NK-92 treated with Interleukin-12 subunit alpha and Interleukin-12 subunit beta, amount 100 ng/mL, for 24 hours (cell line): Measurements from ENCODE around the gene HIP1R.
"Not testable (repeated sequence)": the region's sequence is repeated elsewhere in the genome, so short reads cannot be mapped to it uniquely, and the experiment has no call there.

Source experiments
- DNase-seq: peaks from one replicate; lab custom pipeline; 2025; lab: John Stamatoyannopoulos, UW

HIP1R gene

DNA sequence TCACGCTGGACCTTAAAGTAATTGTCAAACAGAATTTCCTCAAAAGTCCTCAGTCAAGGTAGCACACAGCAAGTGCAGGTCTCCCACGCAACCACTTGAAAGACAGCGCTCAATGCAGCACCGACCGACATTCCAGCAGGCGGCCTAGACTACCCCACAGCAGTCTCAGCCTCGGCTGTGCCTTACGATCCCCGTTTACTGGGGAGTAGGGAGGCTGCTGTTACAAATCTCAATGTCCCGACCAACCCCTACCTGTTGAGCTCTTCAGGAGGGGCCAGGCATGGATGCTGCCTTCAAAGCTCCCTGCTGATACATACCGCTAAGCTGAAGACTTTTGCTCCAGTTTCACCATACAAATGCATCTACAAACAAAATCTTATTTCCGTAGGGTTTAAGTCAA lies 38.8 kb downstream of the HIP1R start:
- no peak for DNase-seq

DNA sequence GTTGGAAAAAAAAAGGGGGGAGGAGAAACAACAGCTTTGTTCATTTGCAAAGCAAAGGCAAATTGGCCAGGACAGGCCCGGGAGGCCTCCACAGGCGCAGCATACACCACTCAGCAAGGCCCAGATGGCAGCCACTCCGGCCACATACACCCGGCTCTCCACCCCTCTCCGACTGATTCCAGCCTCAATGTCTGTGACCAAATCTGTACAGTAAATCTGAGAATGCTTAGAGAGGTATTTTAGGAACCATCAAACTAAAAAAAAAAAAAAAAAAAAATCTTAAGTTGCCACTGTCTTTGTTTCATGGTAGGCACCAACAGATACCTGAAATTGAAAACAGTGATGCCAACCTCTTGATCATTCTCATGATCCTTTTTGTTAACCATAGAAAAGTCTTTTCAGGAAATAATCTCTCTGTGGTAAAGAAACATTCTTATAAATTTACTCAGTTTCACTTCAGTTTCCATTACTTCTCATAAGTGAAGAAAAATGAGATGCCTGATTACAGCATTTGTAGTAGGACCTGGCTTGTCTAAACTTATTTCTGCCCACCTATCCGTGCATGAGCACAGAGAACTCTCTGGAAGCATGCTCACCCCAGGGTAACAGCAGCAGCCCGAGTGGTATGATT lies 40.4 kb downstream of the HIP1R start:
- DNase-seq = no peak

DNA sequence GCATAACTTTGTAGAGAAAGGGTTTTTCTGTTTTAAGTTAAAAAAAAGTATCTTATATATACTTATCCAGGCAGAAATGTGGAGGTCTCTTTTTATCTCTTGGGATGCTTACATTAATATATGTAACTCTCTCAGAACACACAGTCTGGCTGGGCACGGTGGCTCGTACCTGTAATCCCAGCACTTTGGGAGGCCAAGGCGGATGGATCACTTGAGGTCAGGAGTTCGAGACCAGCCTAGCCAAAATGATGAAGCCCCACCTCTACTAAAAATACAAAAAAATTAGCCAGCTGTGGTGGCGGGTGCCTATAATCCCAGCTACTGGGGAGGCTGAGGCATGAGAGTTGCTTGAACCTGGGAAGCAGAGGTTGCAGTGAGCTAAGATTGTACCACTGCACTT lies 41.0 kb downstream of the HIP1R start:
- DNase-seq = not testable (repeated sequence)

DNA sequence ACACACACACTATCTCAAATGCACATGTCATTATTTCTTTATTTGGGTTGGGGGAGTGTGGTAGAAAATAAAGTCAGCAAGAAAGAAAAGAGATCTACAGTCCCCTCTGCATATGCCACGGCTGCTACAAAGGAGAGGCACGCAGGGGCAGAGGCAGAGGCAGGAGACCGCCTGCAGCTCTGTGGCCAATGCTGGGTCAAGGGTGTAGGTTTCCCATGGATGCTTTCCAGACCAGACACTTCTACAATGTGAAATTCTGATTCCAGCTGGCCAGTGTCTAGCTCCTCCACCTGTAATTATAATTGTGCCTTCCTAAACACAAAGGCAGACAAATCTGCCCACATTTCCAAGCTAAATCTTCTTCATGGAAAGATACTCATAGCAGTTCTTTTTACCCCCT lies 41.5 kb downstream of the HIP1R start:
- DNase-seq = no peak

DNA sequence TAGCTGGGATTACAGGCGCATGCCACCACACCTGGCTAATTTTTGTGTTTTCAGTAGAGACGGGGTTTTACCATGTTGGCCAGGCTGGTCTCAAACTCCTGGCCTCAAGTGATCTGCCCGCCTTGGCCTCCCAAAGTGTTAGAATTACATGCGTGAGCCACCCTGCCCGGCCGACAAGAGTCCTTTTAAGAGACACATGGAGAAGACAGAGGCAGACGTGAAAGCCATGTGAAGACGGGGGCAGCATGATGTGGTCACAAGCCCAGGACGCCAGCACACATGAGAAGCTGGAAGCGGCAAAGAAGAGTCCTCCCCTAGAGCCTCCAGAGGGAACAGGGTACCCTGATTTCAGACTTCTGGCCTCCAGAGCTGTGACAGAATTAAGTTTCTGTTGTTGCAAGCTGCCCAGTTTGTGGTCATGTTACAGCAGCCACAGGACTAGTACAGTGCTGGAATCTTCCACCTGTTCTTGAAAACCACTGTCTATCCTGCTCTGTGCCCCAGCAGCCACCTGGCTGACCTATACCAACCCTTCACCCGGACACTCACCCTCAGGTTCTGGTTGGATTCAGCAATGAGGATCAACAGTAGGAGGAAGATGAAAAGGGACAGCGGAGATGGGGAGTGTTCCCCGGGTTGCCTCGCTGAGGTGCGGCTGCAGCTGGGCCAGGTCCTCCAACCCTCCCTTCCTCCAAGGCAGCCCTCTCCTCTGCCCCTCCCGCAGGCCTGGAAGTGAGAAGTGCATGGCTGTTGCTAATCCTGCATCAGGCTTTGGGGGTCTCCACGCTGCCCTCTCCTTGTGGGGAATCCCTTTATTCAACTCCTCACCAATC lies 43.7 kb downstream of the HIP1R start:
- DNase-seq = no peak

DNA sequence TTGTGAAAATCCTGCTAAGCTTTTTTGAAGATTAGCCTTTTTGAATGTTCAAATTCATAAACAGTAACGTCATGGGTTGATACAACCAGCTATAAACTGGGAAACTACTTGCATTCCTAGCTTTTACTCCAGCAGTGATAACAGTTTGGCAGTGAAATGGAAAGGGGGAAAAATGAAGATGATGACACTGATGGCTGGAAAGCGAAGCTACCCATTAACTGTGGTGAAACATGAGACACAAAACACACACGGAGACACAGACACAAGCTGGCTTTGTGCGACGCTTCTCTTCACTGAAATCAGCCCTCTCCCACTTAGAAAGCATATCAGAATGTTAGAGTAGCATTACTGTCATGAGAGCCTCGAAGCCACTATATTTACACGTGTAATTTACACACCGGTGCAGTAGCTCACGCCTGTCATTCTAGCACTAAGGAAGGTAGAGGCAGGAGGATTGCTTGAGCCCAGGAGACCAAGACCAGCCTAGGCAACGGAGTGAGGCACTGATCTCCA lies 45.0 kb downstream of the HIP1R start:
- DNase-seq = no peak

DNA sequence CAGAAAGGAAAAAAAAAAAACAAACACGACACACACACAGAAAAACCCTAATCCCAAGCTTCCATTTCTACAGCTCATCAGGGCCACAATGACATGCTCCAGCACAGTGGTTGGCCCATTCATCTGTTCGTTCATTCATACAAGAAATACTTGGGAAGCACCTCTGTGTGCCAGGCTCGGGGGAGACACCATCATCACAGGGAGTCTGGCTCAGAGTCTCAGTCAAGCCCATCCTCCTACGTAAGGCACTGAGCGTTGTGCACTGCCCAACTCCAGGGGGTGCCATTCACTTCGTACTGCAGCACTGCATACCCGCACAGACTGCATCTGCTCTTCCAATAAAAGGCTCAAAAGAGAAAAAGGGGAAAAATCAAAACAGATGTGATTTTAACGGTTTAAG lies 45.4 kb downstream of the HIP1R start:
- no peak for DNase-seq

DNA sequence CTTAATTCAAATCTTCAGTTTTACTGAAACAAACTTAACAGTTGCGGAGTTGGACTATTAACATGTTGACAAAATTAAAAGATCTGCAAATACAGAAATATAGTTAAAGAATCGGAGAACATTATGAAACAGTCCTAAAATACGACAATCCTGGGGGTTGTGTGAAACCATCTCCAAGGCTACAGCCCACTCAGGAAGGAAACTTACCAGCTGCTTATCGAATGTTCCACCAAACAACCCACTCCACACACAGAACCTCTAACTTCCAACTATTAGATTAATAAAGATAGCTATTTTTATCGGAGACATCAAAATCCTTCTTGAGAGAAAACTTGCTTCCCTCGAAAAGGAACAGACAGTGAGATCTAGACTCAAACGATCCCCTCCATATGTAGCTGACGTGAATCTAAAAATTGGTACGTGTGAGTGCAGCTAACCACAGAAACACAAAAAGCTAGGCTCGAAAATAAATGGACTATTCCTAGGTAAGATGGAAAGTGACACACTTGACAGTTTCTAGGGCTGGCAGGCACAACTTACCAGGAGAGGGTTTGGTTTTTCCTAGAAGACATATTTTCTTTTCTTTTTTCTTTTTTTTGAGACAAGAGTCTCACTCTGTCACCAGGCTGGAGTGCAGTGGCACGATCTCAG lies 47.8 kb downstream of the HIP1R start:
- DNase-seq = no peak

DNA sequence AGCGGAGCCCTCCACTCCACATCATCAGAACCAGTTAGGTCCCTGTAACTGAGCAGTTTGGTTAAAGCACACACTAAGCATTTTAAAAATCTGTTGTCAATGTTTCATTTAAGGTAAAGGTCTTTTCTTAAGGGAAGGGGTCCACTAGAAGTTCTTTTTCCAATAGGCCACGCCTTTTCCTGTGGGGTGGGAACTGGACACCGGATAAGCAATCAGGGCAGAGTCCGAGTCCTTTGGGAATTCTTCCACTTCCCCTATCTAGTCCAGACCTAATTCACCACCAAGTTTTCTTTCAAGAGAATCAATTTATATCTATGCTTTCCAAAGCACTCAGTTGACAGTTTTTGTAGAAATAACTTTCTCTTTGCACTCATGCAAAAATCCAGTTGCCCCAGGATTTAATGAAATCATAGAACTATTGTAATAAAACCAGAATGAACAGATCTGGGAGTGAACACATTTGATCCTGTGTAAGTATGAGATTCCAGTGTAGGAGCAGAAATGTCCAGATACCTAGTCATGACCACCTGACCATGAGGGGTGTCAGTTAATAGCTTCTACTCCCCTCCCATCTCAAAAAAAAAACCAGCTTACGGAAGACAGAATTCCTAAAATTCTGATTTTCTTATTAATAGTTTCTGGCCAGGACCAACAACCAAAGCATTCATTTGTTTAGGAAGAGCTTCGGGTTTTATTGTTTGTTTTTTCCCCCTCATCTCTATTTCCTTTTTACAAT lies 49.0 kb downstream of the HIP1R start:
- DNase-seq = no peak

DNA sequence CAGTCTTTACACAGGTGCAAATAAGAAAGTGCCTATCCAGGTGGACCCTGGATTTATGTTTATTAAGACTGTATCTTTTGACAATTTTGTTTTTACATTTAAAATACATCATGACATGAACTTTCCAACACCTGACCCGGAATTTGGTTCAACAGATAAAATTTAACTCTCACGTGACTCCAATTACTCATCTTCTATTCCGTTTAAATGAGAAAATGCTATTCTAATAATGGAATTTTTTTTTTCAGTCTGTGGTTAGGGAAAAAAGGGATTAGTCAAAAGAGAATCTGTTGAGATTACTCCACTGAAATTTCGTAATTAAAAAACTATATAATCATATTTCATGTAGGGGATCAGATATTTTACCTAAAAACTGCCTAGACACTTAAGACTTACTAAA lies 49.6 kb downstream of the HIP1R start:
- no peak for DNase-seq

DNA sequence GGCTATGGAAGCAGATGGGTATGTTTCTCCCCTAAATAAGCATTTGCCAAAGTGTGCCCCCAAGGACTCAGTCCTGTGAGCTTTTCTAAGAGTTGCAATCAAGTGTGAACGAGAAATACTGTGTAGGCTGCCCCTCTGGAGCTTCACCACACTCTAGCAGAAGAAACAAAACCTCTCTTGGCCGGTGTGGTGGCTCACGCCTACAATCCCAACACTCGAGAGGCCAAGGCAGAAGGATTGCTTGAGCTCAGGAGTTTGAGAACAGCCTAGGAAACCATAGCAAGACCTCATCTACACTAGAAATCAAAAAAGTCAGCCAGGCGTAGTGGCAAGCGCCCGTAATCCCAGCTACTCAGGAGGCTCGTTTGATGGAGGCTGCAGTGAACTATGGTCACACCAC lies 50.9 kb downstream of the HIP1R start:
- DNase-seq = no peak

DNA sequence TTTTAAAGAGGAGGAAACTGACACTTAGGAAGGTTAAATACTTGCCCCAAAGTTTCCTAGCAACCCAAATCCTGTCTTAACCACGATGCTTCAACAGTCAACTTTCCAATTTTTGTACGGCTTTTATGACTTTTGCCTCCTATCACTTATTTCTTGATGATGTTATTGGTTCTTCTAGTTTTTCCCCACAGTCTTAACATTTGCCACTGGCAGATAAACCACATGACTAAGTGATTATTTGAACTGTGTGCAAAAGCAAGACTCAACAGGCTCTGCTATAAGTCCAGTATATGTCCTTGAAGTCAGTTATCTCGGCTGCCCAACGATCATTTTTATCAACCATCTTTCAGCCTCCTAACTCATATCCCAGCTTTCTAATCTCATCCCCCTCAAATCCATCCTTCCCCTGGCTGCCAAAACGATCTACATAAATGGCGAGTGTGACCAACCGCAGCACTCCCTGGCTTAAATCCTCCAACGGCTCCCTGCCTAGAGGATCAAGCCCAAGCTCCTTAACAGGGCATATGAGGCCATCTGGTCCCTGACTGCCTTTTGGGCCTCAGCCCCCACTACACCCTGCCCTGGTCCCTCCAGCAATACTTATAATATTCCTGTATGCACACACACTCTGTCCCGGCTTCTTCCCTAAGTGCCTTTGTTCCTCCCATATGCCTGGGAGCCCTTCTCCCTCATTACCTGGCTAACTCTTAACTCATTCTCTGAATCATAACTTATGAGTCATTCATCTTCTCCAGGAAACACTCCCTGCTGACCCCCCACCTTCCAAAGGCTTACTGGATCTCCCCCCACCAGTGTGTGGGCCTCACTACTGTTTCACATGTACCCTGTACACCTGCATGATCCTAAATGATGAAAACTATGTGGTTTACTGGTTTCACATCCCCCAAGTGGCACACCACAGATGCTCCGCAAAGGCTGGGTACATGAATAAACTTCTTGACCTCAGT lies 51.9 kb downstream of the HIP1R start:
- DNase-seq = no peak

DNA sequence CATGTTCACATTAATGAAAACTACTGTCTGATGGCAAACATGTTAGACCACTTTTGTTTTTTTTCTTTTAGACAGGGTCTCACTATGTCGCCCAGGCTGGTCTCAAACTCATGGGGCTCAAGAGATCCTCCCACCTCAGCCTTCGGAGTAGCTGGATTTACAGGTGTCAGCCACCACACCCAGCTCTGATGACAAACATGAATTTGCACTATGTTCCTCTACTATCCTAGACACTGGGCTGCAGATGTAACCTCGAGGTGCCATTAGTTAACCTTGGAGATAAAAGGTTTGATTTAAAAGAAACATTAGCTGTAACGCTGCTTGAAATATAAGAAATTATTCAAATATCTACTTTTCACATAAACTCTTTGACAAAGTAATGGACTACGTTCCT lies 52.6 kb downstream of the HIP1R start:
- no peak for DNase-seq

DNA sequence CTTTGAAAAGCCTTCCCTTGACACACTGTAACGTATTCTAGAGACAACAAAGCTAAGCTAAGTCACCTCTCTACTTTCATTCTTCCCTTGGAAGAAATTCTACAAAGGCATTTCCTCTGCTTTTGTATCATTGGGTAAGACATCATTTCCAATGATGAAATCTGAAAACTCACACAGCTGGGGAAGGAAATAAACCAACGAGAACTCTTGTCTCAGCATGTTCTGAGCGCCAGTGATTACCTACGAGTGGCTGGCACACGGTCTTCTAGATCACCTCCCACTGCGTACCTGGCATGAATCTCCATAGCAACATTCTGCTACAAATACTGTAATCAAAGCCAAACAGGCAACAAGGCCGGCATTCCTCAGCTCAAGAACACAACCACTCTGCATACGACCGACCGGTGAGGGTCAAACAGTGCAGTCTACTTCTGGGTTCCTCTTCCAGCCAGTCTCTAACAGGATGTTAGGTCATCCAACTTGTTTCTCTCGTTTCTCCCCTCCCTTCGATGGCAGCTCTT lies 53.0 kb downstream of the HIP1R start:
- no peak for DNase-seq

DNA sequence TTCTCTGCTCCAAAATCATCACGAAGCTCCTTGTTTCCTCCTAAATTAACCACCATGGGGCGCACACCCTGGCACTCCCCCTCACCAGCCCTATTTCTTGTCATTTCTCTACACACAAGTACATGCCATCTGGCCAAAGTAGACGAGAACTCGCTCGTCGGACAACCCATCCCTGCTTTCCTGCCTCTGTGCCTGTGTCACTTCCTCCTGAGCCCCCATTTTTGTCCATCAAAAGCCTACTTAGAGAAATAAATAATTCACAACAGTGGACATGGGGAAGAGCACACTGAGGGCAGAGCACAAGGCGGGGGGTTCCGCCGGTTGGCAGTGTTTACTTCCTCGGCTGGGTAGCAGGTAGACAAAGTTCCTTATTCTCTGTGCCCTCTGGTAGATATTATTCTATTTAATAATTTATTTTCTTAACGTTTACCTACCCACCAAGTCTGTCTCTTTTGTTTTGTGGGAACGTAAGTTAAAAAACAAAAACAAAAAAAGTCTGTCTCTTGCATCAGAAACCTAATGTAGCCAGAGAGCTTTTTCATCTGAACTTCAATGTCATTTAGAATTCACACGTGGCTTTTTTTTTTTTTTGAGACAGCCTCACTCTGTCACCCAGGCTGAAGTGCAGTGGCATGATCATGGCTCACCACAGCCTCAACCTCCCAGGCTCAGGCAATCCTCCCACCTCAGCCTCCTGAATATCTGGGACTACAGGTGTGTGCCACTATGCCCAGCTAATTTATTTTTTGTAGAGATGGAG lies 54.7 kb downstream of the HIP1R start:
- DNase-seq = no peak

DNA sequence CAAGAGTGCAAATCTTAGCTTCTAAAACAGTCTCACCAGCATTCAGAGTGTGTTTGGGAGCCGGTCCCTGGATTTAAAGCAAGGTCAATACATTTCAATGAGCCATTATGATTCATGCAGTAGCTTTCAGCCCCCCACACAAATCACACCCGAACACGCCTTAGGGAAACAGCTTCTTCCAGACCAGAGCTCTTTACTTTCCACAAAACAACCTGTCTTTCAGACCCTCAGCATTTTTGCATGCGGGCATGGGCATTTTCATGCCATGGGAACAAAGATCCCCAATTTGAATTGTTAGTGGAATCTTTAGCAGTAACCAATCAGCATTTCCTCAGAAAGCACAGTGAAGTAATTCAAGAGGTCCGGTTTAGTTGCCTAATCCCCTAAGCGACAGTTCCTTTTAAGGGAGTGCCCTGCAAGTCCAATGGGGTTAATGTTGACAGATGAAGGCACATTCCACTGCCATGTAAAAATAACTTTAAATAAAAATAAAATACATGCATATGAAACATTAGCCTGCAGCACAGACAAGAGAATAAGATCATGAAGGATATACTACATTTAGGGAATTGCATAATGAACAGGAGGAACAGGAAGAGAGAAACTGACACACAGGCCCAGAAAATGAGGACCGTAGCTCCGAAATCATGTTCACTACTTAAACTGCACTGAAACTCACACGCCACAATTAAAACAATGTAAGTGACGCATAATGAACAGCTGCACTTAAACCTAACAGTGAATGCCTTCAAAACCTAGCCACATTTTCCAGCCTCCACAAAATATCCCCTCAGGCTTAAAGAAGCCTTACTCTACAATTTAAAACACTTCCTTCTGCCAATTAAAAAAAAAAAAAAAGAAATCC lies 56.6 kb downstream of the HIP1R start:
- no peak for DNase-seq

DNA sequence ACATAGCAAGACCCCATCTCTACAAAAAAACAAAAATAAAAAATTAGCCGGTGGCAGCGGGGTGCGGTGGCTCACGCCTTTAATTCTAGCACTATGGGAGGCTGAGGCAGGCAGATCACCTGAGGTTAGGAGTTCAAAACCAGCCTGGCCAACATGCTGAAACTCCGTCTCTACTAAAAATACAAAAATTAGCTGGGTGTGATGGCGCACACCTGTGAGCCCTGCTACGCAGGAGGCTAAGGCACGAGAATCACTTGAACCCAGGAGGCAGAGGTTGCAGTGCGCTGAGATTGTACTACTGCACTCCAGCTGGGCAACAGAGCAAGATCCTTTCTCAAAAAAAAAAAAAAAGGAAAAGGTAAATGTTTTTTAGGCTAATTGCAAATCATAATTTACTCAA lies 57.5 kb downstream of the HIP1R start:
- not testable (repeated sequence) for DNase-seq

DNA sequence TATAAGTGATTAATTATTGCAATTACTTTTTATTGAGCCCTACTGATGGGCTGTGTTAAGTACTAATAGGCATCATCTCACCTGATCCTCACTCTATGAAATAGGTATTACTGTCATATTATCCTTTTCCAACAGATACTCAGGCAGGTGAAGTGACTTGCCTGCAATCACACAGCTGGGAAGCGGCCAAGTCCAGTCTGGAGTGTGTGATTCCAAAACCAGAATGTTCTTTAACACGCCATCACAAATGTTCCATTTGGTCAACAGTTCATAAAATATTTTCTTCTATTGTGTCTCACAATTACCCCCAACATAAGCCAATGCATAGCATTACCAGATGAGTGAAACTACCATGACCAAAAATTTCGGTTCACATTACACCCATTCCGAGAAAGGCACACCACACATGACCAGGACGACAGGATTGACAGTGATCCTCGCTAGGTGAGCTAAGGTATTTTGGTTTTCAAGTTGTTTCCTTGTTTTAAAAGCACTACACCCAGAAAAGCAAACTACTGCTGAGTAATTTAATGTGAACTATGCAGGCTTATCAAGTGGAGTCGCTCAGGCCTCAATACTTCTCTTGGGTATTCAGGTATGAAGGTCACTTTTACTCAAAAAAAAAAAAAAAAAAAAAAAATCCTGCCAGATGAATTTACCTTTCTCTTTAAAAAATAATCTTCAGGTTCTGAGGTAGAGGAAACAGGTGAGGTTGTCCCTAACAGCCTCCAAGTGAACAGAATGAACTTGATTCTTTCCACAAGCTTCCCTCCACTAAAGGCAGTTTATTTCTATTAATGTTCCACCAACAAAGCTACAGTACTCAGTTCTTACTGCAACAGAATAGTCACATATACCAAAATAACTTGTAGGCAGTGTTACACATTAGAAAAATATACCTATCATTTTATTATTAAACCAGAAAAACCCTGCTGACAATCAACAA lies 58.2 kb downstream of the HIP1R start:
- DNase-seq = no peak
